Measurements from ENCODE around the gene BCR.
"Not testable (repeated sequence)": the region's sequence is repeated elsewhere in the genome, so short reads cannot be mapped to it uniquely, and the experiment has no call there.

GRCh38 chr22:23309261-23309660 is 129.0 kb downstream of the BCR start:
- not testable (repeated sequence) for TF ChIP-seq CTCF, POLR2A (IDR thresholded peaks at IDR 0.05)
